Panc1 (cell line): Measurements from ENCODE around the gene RFC1. TPM values are rescaled to one million over a fixed set of nuclear protein-coding genes. Genes with fewer than 3 reads are reported as not detected.

Experiments
- microRNA-seq: library from miRNA; unstranded; fragments of <30 nt; microRNA quantifications from one replicate; pipeline ENCODE4 v1.1.0, GENCODE V29; 2020; ENCODE audit not compliant: unreplicated experiment
- total RNA-seq: library from RNA; stranded (reverse); gene quantifications from one replicate; pipeline ENCODE4 v1.2.1, GENCODE V29; 2021; ENCODE audit not compliant: unreplicated experiment

The RFC1 gene
- total RNA-seq, 1 experiment from 2014 or later: 34.4 TPM

Small RNAs within 50 kb of the gene (microRNA-seq; reads per million reads assigned to microRNA genes)
- gene MIR5591: not detected

Other genes starting within 250 kb of the RFC1 start
- 16.0 TPM for gene WDR19, start 183.8 kb downstream of the RFC1 start, total RNA-seq
- not detected for gene KLB, start 40.6 kb upstream of the RFC1 start, total RNA-seq
- gene RPL9, start 92.6 kb upstream of the RFC1 start, total RNA-seq: 386 TPM
- 6.8 TPM for gene LIAS, start 92.7 kb upstream of the RFC1 start, total RNA-seq
- 373 TPM for gene UGDH, start 161.1 kb upstream of the RFC1 start, total RNA-seq